Inflammatory macrophage treated with lipopolysaccharide for 1 hour (primary cell): ENCODE results near the gene ACYP1.

Experiments used
- DNase-seq, 2 donors: peaks; one replicate each; pipeline ENCODE4 v3.0.0-alpha.2; 2020 to 2022

The ACYP1 gene

DNA sequence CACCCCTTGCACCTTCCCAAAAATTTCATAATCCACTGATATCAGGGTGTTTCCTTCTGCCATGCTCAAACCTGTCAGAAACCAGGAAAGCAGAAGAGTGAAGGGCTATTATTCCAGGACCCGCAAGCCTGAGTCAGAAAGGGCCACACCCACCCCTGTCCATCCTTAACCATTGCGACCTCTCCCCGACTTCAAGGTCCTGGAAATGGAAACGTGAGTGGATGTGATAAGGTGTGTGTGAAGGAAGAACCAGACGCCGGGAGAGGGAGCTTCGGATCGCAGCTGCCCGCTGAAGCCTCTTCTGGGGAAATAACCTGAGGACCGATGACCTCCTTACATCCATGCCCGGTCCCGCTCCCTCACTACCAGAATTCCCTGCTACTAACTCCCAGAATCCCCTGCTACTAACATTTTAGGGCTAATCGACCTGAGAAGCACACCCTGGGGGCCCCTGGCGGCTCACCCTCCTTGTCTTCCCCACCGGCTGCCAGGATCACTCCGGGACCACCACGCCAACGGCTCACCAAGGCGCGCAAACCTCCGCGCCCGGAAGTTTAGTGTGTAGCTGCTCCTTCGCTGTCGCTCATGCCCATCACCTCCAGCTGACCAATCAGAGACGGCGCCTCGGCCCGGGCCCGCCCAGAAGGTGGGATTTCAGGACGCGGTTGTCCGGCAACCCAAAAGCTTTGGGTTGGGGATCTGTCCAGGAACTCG, at the start of gene ACYP1:
Gene ACYP1 (minus strand): TSS at position 534 of the 714 bp plus-strand sequence. CDS start 471 bp downstream, at position 63.
- DNase-seq, result peak; percentile 84 to 97

DNA sequence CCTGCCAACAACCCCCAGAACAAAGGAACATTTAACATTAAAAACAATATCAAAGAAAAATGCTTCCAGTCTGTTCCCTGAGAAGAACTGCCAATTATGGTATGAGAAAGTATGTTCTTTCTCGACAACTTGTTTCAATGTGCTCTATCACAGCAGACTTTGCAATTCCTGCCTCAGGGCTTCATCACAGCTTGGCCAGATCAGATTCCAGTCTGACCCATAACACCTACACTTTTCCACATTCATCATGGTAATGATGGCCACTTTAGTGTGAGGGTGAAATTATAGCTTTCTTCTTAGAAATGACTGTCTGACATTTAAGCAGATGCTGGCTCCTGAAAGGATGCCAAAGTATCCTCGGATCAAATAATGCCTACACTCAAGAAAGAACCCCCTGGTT, 46.1 kb upstream of the ACYP1 start:
- no peak for DNase-seq

DNA sequence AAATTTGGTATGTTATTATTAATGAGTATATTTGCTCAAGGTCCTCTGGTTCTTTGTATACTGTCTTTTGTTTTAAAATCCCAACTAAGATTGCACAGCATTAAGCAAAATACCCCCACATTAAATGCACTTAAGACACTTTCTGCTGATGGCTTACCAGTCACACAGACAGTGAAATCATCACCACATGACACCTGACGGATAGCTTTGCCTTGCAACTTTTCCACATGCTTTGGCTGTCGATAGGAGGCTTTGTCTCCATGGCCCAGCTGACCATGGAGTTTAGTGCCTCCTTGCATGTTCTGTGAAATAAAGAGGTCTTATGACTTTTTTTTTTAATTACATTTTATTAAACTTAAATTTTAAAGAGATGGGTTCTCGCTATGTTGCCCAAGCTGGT, 43.4 kb upstream of the ACYP1 start:
- peak in 1 of 2 donors; percentile 67 for DNase-seq

DNA sequence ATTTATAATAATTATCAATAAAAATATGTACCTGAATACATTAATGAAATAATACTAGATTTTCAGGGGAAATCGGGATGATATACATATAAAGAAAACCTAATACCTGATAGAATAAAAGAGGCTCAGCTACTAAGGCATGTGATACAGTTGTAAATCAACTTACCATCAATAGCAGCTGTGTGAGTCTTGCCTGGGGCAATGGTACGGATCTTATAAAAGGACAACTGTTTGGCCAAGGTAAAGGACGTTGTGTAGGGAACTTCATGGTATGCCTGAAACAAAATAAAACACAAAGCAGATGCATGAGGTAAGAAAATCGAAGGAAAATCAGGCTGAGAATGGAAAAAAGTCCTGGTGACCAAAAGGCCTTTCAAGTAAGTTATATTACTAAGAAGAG, 37.7 kb upstream of the ACYP1 start:
- DNase-seq, result no peak

DNA sequence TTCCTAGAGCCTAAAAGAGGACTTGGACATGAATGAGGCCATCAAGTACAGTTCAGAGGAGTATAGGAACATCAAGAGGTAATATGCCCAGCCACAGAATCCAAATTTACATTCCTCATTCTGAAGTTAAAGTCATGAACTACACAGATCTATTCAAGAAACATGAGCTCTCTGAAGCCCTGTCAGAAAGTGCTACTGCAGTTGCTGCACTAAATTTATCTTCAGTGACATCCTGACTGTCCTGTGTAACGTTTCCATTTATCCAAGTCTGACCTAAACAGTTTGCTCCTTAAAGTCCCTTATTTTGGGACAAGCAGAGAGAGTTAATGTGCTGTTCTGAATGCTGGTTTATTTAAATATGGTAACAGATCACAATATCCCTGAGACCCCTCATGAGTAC, 34.9 kb upstream of the ACYP1 start:
- DNase-seq, result no peak

DNA sequence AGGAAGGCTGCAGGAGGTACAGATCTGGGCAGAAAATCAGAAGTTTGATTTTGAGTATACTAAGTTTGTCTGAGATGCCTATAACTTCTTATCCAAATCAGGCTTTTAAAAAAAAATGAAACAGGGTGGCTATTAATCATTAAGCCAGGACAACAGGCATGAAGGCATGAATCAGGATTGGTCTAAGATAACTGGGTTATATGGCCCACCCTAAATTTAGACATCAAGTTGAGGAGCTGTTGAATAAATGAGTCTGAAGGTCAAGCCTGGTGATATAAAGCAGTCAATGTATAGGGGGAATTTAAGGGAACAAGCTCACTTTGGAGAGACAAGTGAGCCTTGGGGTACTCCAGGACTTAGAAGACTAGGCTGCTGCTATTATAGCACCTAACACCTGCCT, 34.4 kb upstream of the ACYP1 start:
- DNase-seq, result no peak

DNA sequence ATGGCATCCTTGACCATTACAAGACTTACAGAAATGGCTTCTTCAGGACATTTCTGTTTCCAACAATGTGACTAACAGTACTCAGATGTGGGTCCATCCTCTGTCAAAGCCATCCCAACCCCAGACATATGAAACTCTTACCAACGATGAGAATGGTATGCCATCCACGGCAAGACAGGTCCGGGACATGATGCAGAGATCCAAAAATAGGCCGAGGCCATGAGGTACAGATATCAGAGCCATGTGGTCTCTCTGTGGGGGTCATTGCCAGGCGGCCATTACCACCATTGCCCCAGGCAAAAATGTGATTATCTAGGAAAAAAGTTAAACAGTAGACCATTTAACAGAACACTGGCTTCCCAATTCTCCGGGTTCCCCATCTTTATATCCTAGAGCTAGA, 33.1 kb upstream of the ACYP1 start:
- no peak for DNase-seq

DNA sequence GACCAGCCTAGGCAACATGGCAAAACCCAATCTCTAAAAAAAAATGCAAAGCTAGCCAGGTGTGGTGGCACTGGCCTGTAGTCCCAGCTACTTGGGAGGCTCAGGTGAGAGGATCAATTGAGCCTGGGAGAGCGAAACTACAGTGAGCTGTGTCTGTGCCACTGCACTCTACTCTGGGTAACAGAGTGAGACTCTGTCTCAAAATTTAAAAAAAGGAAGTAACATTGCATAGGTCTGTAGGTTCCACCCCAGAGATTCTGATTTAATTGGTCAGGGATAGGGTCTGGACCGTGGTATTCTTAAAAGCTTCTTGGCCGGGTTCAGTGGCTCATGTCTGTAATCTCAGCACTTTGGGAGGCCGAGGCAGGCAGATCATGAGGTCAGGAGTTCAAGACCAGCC, 31.9 kb upstream of the ACYP1 start:
- no peak for DNase-seq

DNA sequence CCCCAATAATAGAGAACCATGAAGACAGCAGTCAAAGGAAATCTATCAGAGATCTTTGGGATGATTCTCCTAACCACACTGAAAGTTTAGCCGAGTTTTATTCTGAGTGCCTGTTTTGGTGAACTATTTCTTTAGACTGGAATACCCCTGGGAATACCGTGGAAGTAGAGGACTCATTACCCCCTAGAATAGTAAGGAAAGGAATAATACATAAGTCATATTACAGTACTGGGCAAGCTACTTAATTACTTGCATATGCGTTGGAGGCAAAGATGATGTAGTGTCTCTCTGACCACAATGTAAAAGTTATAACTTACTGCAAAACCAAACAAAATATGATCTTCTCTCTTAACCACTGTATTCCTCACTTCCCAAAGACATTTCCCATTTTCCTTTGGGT, 31.1 kb upstream of the ACYP1 start:
- no peak for DNase-seq

DNA sequence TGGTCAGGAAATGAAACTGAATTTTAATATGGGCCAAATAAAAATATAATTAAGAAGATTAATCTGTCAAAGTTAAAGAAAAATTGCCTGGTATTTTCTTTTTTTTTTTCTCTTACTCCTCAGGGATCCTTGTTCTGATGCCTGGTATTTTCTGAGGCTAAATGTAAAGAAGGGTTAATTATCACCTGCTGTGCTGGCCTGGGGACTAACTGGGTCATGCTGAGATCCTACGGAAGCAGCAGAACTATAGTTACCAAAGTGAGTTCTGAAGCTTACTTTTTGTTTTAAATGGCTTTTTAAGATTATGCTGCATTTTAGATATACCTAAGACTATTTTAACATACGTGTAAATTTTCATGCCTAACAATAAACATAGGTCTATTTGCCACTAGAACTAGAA, 28.9 kb upstream of the ACYP1 start:
- no peak for DNase-seq

DNA sequence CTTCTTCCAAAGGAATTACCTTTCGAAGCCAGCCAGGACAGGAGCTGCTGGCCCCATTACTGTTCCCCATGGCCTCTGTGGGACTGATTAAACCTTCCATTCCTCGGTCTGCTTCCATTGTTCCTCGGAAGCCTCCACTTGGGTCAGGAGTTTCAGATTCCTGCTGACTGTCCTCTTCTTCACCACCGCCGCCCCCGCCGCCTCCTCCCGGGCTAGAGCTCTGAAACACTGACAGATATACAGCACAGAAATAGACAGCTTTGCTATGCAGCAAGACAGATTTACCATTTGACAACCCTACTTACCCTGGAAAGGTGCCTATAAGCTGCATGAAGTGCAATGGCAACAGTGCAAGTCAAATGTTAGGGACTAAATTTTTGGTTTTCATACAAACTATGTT, 27.4 kb upstream of the ACYP1 start:
- no peak for DNase-seq

DNA sequence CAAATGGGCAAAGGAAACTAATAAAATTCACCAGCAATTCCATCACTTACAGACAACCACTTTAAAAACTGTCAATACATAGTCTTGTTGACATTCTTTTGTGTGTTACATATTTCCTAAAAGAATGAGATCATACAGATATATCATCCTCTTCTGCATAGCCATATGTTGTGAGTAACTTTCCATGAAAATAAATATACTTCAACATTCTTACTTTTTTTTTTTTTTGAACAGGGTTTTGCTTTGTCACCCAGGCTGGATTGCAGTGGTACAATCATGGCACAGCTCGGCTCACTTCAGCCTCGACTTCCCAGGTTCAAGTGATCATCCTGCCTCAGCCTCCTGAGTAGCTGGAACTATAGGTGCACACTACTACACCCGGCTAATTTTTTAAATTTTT, 26.5 kb upstream of the ACYP1 start:
- DNase-seq, result no peak

DNA sequence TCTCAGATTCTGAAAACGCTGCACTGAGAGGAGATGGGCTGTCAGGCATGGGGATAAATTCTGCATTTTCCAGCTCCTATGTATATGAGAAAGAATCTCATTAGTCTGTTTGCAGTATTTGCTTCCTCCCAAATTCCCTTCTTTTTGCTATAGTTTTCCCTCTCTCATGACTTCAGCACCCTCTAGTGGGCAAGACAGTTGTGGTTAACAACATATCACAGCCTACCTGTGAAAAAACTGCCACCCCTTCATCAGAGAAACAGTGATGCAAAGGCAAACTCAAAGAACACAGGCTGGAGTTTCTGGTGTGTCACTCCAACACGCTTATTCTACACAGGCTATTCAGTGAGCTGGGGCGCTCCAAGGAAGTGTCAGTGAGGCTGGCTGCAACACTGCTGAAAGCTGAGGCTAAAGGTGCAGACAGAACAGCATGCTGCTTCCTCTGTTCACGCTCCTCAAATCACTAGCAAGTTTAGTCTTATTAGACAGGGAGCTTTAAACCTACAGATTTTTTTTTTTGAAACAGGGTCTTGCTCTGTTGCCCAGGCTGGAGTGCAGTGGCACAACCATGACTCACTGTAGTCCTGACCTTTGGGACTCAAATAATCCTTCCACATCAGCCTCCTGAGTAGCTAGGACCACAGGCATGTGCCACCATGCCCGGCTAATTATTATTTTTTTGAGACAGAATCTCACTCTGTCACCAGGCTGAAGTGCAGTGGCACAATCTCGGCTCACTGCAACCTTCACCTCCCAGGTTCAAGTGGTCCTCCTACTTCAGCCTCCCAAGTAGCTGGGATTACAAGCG, 24.9 kb upstream of the ACYP1 start:
- DNase-seq, result peak; percentile 21 to 78

DNA sequence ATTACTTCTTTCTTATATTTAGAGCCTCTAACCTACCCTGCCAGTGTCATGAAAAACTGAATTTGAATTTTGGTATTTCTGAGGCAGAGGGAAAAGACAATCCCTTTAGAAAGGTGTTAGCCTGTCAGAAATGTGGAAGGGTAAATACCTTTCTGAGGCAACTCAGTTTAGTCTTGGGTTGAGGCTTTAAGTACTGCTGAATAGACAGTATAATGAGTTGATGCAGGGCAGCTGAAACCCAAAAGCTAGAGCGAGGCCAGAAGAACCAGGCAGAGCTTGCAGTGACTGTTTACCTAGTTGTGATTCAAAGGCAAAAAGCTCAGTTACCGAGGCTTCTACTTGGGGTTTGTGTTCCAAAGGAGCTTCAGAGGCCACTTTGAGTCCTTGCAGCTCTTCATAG, 24.3 kb upstream of the ACYP1 start:
- no peak for DNase-seq

DNA sequence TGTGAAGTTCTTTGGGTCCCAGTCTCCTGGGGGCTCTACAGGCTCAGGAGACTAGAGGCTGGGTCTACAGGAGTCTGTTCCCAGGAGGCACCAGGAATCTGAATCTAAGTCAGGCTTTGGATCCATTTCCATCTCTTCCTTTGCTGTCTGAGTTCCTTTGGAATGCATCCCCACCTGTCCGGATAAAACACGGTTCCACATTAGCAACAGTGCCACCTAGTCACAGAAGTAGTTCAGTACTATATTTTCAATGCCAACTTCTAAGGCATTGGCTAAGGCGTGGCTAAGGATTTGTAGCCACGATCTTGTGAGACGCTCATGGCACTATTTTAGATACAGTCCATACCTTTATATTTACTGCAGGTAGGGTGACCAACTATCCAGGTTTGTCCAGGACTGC, 20.7 kb upstream of the ACYP1 start:
- DNase-seq, result no peak

DNA sequence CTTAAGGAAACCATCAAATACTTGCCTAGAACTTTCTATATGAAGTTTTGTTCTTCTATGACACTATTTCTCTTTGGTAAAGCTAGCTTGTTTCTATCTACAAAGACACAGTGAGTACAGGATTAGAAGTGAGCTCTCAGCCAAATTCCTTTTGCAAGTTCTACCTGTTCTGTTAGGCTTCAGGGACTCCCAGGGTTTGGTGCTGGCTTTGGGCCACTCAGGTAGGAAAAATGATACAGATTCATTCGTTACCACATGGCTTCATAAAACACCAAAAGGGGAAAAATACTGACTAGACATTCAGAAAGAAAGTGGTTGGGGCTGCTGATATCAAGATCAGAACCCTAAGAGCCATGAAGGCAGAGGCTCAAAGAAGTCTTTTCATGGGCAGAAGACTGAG, 19.4 kb upstream of the ACYP1 start:
- DNase-seq, result no peak

DNA sequence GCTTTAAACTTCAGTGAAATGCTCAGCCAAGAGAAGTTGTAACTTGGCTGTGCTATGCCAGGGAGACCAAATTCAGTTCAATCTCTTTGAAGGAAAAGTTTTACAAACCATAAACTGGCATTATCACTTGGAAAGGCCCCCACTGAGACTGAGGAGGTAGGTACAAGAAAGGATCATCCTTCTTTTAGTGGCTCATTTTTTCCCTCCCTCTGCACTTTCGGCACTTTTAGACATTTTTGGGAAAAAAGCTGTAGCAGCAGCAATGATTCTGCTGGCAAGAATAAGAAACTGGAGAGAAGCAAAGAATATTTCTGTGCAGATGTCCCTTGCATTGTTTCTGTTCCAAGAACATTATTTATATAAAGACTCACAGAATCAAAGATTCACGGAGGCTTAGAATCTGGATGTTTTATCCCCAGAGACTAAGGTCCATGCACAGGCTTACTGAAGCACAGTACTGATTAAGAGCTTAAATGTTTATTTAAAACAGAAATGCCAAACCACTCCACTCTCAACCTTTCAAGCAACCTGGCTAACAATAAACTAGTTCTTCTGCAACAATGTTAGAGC, 17.9 kb upstream of the ACYP1 start:
- DNase-seq, result no peak

DNA sequence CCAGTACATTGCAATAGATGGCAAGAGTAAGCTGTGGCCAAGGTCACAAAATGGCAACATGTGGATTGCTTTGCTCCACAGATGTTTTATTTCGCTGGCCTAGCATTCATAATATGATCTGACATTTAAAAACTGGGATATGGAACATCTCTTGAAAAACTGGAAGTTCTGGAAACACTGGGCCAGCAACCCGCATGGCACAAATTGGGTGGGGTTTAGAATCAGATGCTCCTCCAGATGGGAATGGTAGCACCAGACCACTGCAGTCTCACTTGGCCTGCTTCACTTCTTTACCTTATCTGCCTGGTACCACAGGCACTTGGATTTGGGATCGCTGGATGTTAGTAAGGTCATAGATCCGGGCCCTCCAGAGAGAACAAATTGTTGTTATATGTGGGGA, 15.7 kb upstream of the ACYP1 start:
- DNase-seq, result no peak

DNA sequence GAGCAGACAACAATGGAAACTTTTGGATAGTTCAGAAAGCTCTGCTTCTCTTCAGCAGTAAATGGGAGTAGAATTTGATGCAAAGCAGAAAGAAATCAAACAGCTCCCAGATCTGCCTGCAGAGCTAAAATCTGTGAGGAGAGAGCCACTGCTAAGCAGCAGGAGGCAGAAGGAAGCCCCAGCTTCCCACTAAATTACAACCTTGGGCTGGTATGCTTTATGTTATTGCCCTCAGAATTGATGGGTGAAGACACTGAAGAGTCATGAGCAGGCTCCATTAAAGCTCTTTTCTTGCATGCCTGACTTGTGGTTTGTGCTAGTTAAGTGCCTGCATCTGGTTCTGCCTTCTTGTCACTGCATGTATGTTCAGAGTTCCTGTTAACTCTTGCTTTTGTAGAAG, 14.0 kb upstream of the ACYP1 start:
- DNase-seq, result no peak

DNA sequence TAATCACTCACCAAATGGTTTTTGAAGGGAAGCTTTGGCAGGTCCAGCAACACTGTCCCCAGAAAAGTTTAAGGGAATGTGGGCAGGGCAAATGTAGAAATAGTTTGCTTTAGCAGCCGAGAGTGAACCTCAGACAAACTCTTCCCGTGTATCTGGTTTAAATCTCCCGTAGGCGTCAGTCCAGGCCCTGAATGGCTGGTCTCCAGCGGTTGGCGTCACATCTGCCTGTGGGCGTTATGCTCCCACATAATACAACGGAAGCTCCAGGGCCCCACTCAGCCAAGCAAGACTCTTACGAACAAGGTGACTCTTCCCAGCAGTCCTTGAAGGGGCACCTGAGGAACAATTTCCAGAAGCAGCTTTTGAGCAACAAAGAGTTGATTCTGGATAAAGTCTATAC, 6.6 kb upstream of the ACYP1 start:
- peak; percentile 11 to 19 for DNase-seq

DNA sequence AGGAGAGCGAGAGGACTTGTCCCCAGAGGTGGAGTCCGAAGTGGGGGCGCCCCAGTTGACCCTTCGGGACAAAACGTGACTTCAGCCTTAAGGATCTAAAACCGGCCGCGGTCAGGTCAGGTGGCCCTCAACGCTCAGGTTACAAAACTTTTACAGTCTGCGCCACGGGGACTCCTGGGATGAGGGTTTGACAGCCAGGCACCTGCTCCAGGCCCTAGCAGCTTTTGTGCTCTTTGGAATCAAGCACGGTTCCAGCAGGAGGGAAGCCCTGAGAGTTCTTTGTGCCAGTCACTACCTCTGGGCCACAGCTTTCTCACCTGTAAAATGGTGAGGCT, 6.0 kb upstream of the ACYP1 start:
- DNase-seq, result no peak

DNA sequence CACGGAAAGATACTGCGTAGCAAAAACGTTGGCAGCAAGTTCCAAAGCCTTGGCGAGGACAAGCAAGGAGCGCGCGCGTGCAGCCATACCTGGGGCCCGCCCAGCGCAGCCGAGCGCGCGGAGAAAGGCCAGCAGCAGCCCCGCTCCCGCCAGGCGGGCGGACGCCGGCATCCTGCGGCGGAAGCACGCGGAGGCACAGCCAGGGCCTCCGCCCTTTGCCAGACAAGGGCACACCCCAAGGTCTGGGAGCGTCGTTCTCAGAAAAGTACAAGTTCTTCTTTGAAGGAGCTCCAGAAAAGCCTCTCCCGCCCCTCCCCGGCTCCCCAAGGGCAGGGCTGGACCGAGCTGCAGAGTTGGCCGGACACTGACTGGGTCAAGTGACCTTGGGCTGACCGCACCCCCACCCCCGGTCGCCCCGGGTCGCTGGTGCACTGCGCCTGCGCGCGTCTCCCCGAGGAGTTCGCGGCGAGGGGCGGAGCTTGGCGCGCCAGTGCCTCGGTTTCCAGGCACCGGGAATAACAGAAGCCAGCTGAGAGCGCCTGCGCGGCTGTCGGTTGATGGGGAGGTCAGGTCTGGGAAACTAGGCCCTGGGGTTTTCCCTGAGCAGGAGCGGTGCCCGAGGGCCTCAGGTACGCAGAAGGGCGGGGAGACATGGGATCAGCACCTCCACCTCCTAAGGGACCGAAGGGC, 5.4 kb upstream of the ACYP1 start, which contains the start of gene ZC2HC1C:
Gene ZC2HC1C (plus strand): TSS at position 521 of the 690 bp plus-strand sequence. CDS start 933 bp downstream, outside the sequence.
- peak; percentile 86 to 90 for DNase-seq

DNA sequence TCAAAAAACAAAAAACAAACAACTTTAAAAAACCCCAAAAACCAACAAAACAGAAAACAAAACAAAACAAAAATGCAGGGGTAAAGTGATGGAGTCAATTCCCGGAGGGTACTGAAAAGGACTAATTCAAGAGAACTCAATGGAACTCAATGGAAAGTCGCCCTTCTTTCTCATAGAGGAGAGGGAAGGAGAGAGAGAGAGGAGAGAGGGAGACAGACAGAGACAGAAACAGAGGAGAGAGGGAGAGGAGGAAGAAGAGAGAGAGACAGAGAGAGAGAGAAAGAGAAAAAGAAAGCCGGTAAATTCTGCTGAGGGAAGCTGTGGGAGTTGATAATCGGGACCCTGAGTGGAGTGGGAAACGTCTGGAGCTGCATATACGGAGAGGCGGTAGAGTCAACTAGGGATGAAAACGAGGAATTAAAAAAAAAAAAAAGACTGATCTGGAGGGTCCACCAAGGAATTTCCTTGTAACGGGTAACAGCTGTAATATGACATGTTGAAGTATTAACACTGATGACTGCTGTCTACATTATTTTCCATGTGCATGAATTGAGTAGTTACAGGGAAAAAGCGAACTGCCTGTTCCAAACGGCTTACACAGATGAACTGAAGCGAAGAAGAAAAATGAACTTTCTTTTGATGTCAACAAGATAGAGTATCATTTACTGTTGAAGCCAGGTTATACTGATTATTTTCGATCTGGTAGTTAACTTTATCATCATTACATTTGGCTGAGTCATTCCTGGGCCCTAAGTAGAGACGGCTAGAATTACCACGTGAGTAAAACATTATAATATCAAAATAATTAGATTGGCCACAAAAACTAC, 4.7 kb upstream of the ACYP1 start:
- DNase-seq, result peak in 1 of 2 donors; percentile 20
